Islet of Langerhans (tissue), 1 donor: Measurements from ENCODE around the gene NBDY.
A peak's percentile ranks its signal among the peaks of the same experiment; 100 is the strongest.
"Not testable (repeated sequence)": the region's sequence is repeated elsewhere in the genome, so short reads cannot be mapped to it uniquely, and the experiment has no call there.

ENCODE experiments used
- FAIRE-seq: peaks from one replicate; lab custom pipeline; 2011; peaks lifted over from hg19 to GRCh38; lab: Jason Lieb, UNC

Gene NBDY

GRCh38 chrX:56729152-56729850 lies at the start of gene NBDY:
Gene NBDY, plus strand, starts transcription at chrX:56729243. Its CDS starts 111 bp downstream, at chrX:56729354.
- no peak for FAIRE-seq

- FAIRE-seq = not testable (repeated sequence)
Observed at GRCh38 chrX:56704530-56704929, 24.5 kb upstream of the NBDY start.

- FAIRE-seq = peak; percentile 98
Observed at GRCh38 chrX:56726605-56727004, 2.4 kb upstream of the NBDY start.

GRCh38 chrX:56727531-56727930 lies 1.5 kb upstream of the NBDY start:
- no peak for FAIRE-seq

GRCh38 chrX:56728321-56728720 lies 722 bp upstream of the NBDY start:
- no peak for FAIRE-seq

- peak; percentile 81 for FAIRE-seq
Observed at GRCh38 chrX:56728752-56729151, 291 bp upstream of the NBDY start.

GRCh38 chrX:56733459-56734046 lies 4.5 kb downstream of the NBDY start:
- peak; percentile 76 for FAIRE-seq

- FAIRE-seq = no peak
Observed at GRCh38 chrX:56736219-56736618, 7.2 kb downstream of the NBDY start.

GRCh38 chrX:56738670-56739069 lies 9.6 kb downstream of the NBDY start:
- no peak for FAIRE-seq

- no peak for FAIRE-seq
Observed at GRCh38 chrX:56744996-56745395, 16.0 kb downstream of the NBDY start.

GRCh38 chrX:56746996-56747395 lies 18.0 kb downstream of the NBDY start:
- FAIRE-seq = no peak

- FAIRE-seq = no peak
Observed at GRCh38 chrX:56751071-56751470, 22.0 kb downstream of the NBDY start.

GRCh38 chrX:56757327-56757726 lies 28.3 kb downstream of the NBDY start:
- FAIRE-seq = no peak

- no peak for FAIRE-seq
Observed at GRCh38 chrX:56758456-56758855, 29.4 kb downstream of the NBDY start.

GRCh38 chrX:56759736-56760409 lies 30.8 kb downstream of the NBDY start:
- no peak for FAIRE-seq

GRCh38 chrX:56760410-56761124 lies 31.5 kb downstream of the NBDY start:
- FAIRE-seq = not testable (repeated sequence)

GRCh38 chrX:56761167-56761566 lies 32.1 kb downstream of the NBDY start:
- FAIRE-seq = no peak

GRCh38 chrX:56762220-56762619 lies 33.2 kb downstream of the NBDY start:
- FAIRE-seq = no peak

GRCh38 chrX:56762707-56763555 lies 33.9 kb downstream of the NBDY start:
- no peak for FAIRE-seq

GRCh38 chrX:56763556-56764152 lies 34.6 kb downstream of the NBDY start:
- no peak for FAIRE-seq

GRCh38 chrX:56764153-56764974 lies 35.3 kb downstream of the NBDY start:
- peak; percentile 99 for FAIRE-seq
